ENCODE data around the gene WDR12.
"Not testable (repeated sequence)": the region's sequence is repeated elsewhere in the genome, so short reads cannot be mapped to it uniquely, and the experiment has no call there.

Gene WDR12

GRCh38 chr2:202911512-202912341 is at the start of gene WDR12, which contains the start of gene CARF:
WDR12 (minus strand) TSS chr2:202911673; CDS start chr2:202911476, 197 bp downstream.
CARF (plus strand) TSS chr2:202912275; CDS start chr2:202941903, 29,628 bp downstream.
- in situ Hi-C loops (cut with MboI; ENCODE audit: low sequenced_read_pairs) = no loop called here

DNA sequence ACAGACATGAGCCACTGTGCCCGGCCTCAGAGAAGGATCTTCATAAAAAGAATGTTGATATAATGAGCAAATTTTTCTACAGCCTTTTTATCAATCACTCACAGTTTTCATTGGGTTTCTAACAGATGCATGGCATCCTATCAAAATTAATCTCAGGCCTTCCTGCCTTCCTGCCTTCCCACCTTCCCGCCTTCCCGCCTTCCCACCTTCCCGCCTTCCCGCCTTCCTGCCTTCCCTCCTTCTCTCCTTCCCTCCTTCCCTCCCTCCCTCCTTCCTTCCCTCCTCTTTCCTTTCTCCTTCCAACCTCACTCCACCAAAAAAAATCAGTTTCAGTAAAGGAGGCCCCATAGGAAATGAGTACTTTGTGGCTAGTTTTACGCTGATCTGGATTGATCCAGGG is 49.1 kb upstream of the WDR12 start:
- in situ Hi-C loops (cut with MboI; ENCODE audit: low sequenced_read_pairs) = no loop called here

DNA sequence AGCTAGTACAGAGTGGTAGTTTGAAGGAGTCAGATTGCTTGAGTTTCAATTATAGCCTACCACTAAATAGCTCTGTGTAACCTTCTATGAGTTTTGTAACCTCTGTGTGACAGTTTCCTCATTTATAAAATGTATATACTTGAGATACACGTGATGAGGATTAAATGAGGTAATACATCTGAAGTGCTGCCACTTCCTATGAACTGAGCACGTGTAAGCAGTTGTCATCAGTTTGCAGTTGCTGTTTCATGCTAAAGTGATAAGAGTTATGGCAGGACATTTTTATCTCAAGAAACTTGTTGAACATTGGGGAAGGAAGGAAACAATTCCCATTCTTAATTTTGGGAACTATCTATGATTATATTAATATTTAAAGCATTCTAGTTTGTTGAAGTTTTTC is 39.1 kb upstream of the WDR12 start:
- in situ Hi-C loops (cut with MboI; ENCODE audit: low sequenced_read_pairs) = no loop called here

GRCh38 chr2:202949333-202949732 is 37.9 kb upstream of the WDR12 start:
- in situ Hi-C loops (cut with MboI; ENCODE audit: low sequenced_read_pairs) = not testable (repeated sequence)

- in situ Hi-C loops (cut with MboI; ENCODE audit: low sequenced_read_pairs) = no loop called here
These were observed 34.0 kb upstream of the WDR12 start for GRCh38 chr2:202945497-202945896.

DNA sequence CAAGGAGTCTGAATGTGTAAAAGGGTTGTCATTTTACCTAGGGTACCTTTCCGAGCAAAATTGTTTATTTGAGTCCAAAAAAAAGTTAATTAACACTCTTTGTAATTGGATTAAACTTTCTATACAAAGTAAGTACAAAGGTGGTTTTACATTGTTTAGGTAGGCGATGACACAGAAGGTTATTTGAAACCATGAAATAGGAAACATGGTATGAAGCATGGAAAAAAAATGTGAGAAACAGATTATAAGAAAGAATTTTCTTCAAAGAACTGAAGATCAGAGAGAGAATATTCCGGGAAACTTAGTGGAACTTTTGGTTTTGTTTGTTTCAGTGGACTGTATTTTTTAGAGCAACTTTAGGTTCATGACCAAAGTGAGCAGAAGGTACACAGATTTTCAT is 33.3 kb upstream of the WDR12 start:
- in situ Hi-C loops (cut with MboI; ENCODE audit: low sequenced_read_pairs) = no loop called here

DNA sequence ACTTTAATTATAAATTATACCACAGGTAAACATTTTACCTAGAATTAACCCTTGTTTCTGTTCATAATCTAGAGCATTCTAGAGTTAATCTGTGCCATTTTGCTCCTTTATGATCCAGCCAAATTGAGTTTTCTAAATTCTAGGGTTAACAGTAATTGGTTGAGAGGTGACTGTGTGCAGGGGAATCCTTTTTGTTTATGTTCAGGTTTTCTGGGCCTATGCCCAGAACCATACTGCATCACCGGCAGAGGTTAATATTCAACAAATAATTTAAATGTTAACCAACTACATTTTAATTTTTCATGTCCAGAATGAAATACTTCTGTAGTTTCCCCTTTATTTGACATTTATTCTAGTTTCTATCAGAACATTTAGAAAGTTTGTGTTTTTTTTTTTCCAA is 32.9 kb upstream of the WDR12 start:
- in situ Hi-C loops (cut with MboI; ENCODE audit: low sequenced_read_pairs) = no loop called here

- in situ Hi-C loops (cut with MboI; ENCODE audit: low sequenced_read_pairs) = no loop called here
These were observed 30.3 kb upstream of the WDR12 start for GRCh38 chr2:202941771-202942170.

- in situ Hi-C loops (cut with MboI; ENCODE audit: low sequenced_read_pairs) = no loop called here
These were observed 27.5 kb upstream of the WDR12 start for GRCh38 chr2:202938960-202939359.

DNA sequence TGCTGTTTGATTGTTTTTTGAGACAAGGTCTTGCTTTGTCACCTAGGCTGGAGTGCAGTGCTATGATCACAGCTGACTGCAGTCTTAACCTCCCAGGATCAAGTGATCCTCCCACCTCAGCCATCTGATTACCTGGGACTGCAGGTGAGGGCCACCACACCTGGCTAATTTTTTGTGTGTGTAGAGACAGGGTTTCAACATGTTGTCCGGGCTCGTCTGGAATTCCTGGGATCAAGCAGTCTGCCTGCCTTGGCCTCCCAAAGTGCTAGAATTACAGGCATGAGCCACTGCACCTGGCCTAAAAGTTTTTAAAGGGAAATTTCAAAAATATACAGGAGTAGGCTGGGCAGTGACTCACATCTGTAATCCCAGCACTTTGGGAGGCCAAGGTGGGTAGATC is 23.0 kb upstream of the WDR12 start:
- in situ Hi-C loops (cut with MboI; ENCODE audit: low sequenced_read_pairs) = no loop called here

- in situ Hi-C loops (cut with MboI; ENCODE audit: low sequenced_read_pairs) = no loop called here
These were observed 22.5 kb upstream of the WDR12 start for GRCh38 chr2:202933958-202934357.

DNA sequence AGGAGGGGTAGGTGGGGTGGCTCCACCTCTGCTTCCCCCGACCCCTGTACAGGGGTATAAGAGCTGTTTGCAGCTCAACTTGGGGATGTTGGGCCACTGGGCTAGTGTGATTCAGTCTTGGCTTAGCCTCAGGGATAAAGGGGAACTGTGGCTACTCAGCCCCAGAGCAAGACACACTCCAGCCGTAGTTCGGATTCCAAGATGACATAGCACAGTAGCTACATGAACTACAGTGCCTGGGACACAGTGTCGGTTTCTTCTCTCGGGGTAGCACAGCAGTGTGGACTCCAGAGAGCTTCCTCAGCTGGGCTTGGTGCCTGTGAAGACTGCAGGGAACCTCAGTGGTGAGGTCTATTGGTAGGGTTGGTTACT is 21.7 kb upstream of the WDR12 start:
- in situ Hi-C loops (cut with MboI; ENCODE audit: low sequenced_read_pairs) = no loop called here

GRCh38 chr2:202932425-202933138 is 21.1 kb upstream of the WDR12 start:
- in situ Hi-C loops (cut with MboI; ENCODE audit: low sequenced_read_pairs) = no loop called here

GRCh38 chr2:202918860-202919259 is 7.4 kb upstream of the WDR12 start:
- in situ Hi-C loops (cut with MboI; ENCODE audit: low sequenced_read_pairs) = no loop called here

- in situ Hi-C loops (cut with MboI; ENCODE audit: low sequenced_read_pairs) = not testable (repeated sequence)
These were observed 1.1 kb upstream of the WDR12 start for GRCh38 chr2:202912342-202913201.

- in situ Hi-C loops (cut with MboI; ENCODE audit: low sequenced_read_pairs) = no loop called here
These were observed 316 bp downstream of the WDR12 start for GRCh38 chr2:202911203-202911511.

GRCh38 chr2:202910698-202911097 is 775 bp downstream of the WDR12 start:
- in situ Hi-C loops (cut with MboI; ENCODE audit: low sequenced_read_pairs) = no loop called here

- in situ Hi-C loops (cut with MboI; ENCODE audit: low sequenced_read_pairs) = not testable (repeated sequence)
These were observed 1.2 kb downstream of the WDR12 start for GRCh38 chr2:202910250-202910649.

- in situ Hi-C loops (cut with MboI; ENCODE audit: low sequenced_read_pairs) = no loop called here
These were observed 1.9 kb downstream of the WDR12 start for GRCh38 chr2:202909394-202910192.

DNA sequence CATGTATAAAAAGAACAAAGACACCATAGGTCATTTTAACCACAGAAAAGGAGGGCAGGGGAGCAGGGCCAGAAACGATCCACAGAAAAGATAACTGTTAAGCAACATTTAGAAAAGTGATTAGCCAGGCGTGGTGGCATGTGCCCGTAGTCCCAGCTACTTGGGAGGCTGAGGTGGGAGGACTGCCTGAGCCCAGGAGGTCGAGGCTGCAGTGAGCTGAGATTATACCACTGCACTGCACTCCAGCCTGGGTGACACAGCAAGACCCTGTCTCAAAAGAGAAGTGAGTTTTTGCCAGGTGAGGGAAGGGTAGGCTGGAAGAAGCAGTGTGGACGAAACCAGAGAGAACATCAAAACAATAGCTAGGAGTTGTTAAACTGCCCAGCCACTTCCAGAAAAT is 3.3 kb downstream of the WDR12 start:
- in situ Hi-C loops (cut with MboI; ENCODE audit: low sequenced_read_pairs) = no loop called here

- in situ Hi-C loops (cut with MboI; ENCODE audit: low sequenced_read_pairs) = not testable (repeated sequence)
These were observed 6.0 kb downstream of the WDR12 start for GRCh38 chr2:202905507-202905906.
